HT-29 (cell line): Measurements from ENCODE around the gene SMIM10. TPM values are rescaled to one million over a fixed set of nuclear protein-coding genes. Genes with fewer than 3 reads are reported as not detected.
"Not testable (repeated sequence)": the region's sequence is repeated elsewhere in the genome, so short reads cannot be mapped to it uniquely, and the experiment has no call there.

Experiments
- DNase-seq: peaks from one replicate; pipeline ENCODE4 v3.0.0-alpha.2; 2015; ENCODE audit warnings: low spot score
- total RNA-seq: library from RNA; depleted of rRNA; stranded (reverse); fragments of >200 nt; shearing (Covaris generic); gene quantifications from 2 replicates; pipeline ENCODE4 v1.2.3, GENCODE V29; 2014; rRNA removed

Gene SMIM10
- not detected in 2 replicates for total RNA-seq

- no peak for DNase-seq
Measured at GRCh38 chrX:134990801-134991481, at the start of gene SMIM10. TSS of gene SMIM10 (plus strand) at chrX:134990991. CDS start at chrX:134991096, 105 bp downstream.

GRCh38 chrX:134946364-134946763 lies 44.4 kb upstream of the SMIM10 start:
- DNase-seq: not testable (repeated sequence)

GRCh38 chrX:134948333-134949241 lies 42.2 kb upstream of the SMIM10 start:
- peak; percentile 41 for DNase-seq

GRCh38 chrX:134949271-134949670 lies 41.5 kb upstream of the SMIM10 start:
- DNase-seq: peak; percentile 5

GRCh38 chrX:134957836-134958235 lies 33.0 kb upstream of the SMIM10 start:
- no peak for DNase-seq

GRCh38 chrX:134960366-134960765 lies 30.4 kb upstream of the SMIM10 start:
- DNase-seq: not testable (repeated sequence)

GRCh38 chrX:134963041-134963440 lies 27.8 kb upstream of the SMIM10 start:
- no peak for DNase-seq

GRCh38 chrX:134969726-134970125 lies 21.1 kb upstream of the SMIM10 start:
- no peak for DNase-seq

- no peak for DNase-seq
Measured at GRCh38 chrX:134971926-134972325, 18.9 kb upstream of the SMIM10 start.

GRCh38 chrX:134975516-134975915 lies 15.3 kb upstream of the SMIM10 start:
- DNase-seq: no peak

GRCh38 chrX:134981910-134982309 lies 8.9 kb upstream of the SMIM10 start:
- no peak for DNase-seq

GRCh38 chrX:134982748-134983147 lies 8.0 kb upstream of the SMIM10 start:
- no peak for DNase-seq

- DNase-seq: no peak
Measured at GRCh38 chrX:134985479-134985878, 5.3 kb upstream of the SMIM10 start.

- no peak for DNase-seq
Measured at GRCh38 chrX:134990475-134990800, 353 bp upstream of the SMIM10 start.

- no peak for DNase-seq
Measured at GRCh38 chrX:134997646-134998045, 6.9 kb downstream of the SMIM10 start.

GRCh38 chrX:134998246-134998645 lies 7.5 kb downstream of the SMIM10 start:
- DNase-seq: no peak

- peak; percentile 54 for DNase-seq
Measured at GRCh38 chrX:134999469-134999868, 8.7 kb downstream of the SMIM10 start.

- no peak for DNase-seq
Measured at GRCh38 chrX:135000516-135000915, 9.7 kb downstream of the SMIM10 start.

GRCh38 chrX:135003876-135004623 lies 13.3 kb downstream of the SMIM10 start:
- DNase-seq: peak; percentile 90

- DNase-seq: no peak
Measured at GRCh38 chrX:135006187-135006586, 15.4 kb downstream of the SMIM10 start.

- no peak for DNase-seq
Measured at GRCh38 chrX:135009057-135009610, 18.3 kb downstream of the SMIM10 start.

- DNase-seq: no peak
Measured at GRCh38 chrX:135009838-135010237, 19.0 kb downstream of the SMIM10 start.
